GM21737 (cell line): ENCODE results near the gene ZC3H11A.

ENCODE experiments used
- ATAC-seq: cut with Tn5 transposase; IDR thresholded peaks from one replicate; pipeline ENCODE4 v1.9.1; 2021; ENCODE audit warnings: mild to moderate bottlenecking, moderate library complexity; ENCODE audit not compliant: unreplicated experiment

The ZC3H11A gene

DNA sequence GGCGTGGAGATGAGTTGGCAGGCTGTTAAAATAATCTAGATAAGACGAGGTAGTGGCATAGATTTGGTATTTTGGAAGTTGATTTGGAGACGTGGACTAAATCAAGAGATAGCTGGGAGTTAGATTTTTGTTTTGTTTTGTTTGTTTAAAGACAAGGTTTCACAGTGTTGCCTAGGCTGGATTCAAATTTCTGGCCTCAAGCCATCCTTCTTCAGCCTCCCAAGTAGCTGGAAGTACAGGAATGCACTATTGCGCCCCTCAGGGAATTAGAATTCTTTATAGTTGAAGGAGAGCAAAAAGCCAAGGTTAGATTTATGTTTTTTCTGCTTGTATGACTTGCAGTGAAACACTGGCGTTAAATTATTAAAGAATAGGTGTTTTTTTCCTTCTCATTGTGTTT lies 43.7 kb downstream of the ZC3H11A start:
- ATAC-seq, result no peak

DNA sequence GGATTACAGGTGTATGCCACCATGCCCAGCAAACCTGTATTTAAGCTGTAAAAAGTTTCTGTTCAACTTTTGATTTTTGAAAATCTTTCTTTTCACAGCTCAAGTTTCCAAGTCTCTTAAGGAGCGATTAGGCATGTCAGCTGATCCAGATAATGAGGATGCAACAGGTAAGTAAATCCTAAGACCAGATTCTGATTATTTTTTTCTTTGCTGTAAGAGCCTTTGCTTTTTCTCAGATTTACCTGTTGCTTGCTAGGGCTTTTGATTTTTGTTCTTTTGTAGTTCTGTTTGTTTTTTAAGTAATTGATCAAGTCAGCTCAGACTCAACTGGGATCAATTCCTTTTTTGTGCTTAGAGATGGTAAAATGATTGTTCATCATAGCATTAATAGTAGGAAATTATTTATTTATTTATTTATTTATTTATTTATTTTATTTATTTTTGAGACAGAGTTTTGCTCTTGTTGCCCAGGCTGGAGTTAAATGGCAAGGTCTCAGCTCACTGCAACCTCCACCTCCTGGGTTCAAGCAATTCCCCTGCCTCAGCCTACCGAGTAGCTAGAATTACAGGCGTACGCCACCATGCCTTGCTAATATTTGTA lies 44.9 kb downstream of the ZC3H11A start:
- no peak for ATAC-seq

DNA sequence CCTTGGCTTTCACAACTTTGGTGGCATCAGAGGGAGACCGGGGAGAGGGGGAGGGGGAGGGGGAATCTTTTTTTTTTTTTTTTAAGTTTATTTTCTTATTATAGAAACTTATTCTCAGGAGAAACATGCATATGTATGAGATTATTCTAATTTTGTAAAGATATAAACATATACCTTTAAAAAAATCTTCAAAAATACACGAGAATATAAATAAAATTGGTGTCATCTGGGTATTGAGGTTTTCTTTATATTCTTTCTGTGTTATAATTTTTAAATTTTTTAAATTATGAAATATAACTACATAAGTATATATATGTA lies 47.1 kb downstream of the ZC3H11A start:
- ATAC-seq, result no peak

DNA sequence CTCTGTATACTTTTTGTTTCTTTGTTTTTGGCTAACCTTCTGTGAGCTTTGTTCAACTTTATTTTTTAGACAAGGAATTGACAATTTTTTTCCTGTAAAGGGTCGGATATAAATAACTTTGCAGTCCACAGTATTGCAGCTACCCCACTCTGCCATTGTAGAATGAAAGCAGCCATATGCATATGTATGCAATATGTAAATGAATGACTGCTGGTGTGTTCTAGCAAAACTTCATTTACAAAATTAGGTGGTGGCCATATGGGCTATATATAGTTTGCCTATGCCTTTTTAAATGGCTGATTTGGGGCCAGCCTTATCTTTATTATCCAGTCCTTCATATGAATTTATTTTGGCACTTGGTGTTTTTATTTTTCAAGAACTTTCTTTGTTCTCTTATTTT lies 48.0 kb downstream of the ZC3H11A start:
- ATAC-seq, result no peak
